HepG2 (cell line): ENCODE measurements around the gene PDIA5. TPM values are rescaled to one million over a fixed set of nuclear protein-coding genes. Genes with fewer than 3 reads are reported as not detected.

ENCODE experiments used
- ATAC-seq: fragments of 200-7000 bp; cut with Tn5 transposase; 3 replicates; pipeline ENCODE4 v1.9.1; 2020; ENCODE audit warnings: mild to moderate bottlenecking, moderate library complexity
- BruUV-seq: library from RNA; stranded (reverse); fragments of 400-500 nt; replicated peaks from 2 replicates; lab custom pipeline; 2021; lab: Mats Ljungman, UMichigan
- CTCF ChIA-PET: fragments of 300-600 bp; formaldehyde crosslinking; extraction: SDS; loops from one replicate; lab custom pipeline; 2021; ENCODE audit warnings: low total read pairs, inconsistent platforms, low intra/inter-chr PET ratio; lab: Yijun Ruan, JAX
- POLR2A ChIA-PET: fragments of 350-600 bp; sonication (Branson Sonifier 250); formaldehyde crosslinking; loops from one replicate; lab custom pipeline; 2020; ENCODE audit warnings: antibody characterized with exemption, inconsistent platforms; lab: Yijun Ruan, JAX
- DNase-seq: peaks from one replicate; pipeline ENCODE4 v3.0.0-alpha.2; 2015; ENCODE audit warnings: low spot score
- FAIRE-seq: peaks from 3 replicates; lab custom pipeline; 2011; peaks lifted over from hg19 to GRCh38; lab: Jason Lieb, UNC
- H2AFZ ChIP-seq: one replicate; pipeline ENCODE4 v1.6.1; 2011; ENCODE audit warnings: low read length, inconsistent platforms
- H3K27ac ChIP-seq: fragments of 300-600 bp; 3 replicates; pipeline ENCODE4 v1.8.0; 2011; ENCODE audit warnings: mixed run types, mild to moderate bottlenecking, mixed read lengths, low read length, inconsistent platforms; ENCODE audit not compliant: insufficient read depth; ENCODE audit errors: extremely low read length
- H3K27me3 ChIP-seq, 2 experiments: fragments of 200-600 bp in 1 of 2; 2 replicates in 1 of 2; 3 replicates in 1 of 2; pipeline versions ENCODE4 v1.6.0 to v1.8.0; 2011; ENCODE audit warnings: low read length in 2 of 2, mild to moderate bottlenecking in 2 of 2, moderate library complexity in 2 of 2, inconsistent platforms in 1 of 2; ENCODE audit not compliant: insufficient read depth in 2 of 2, control insufficient read depth in 1 of 2
- H3K36me3 ChIP-seq, 2 experiments: fragments of 200-600 bp in 1 of 2; replicated peaks in 1 of 2; 2 replicates in 1 of 2; 3 replicates in 1 of 2; pipeline versions ENCODE4 v1.5.1 to v1.8.0; 2011; ENCODE audit warnings: low read length in 2 of 2, inconsistent platforms in 1 of 2; ENCODE audit not compliant: insufficient read depth in 2 of 2, control insufficient read depth in 1 of 2
- H3K4me1 ChIP-seq: 2 replicates; pipeline ENCODE4 v1.5.1; 2012; ENCODE audit warnings: low read length, inconsistent platforms; ENCODE audit not compliant: insufficient read depth
- H3K4me2 ChIP-seq: 2 replicates; pipeline ENCODE4 v1.6.0; 2011; ENCODE audit warnings: low read depth, low read length, inconsistent platforms
- H3K4me3 ChIP-seq, 3 experiments: fragments of 200-600 bp in 1 of 3; sonication (generic), shearing (Covaris generic) in 1 of 3; replicated peaks in 1 of 3; 2 replicates each; pipeline ENCODE4 v1.5.1; 2011 to 2016; ENCODE audit warnings: low read length in 3 of 3, inconsistent platforms in 2 of 3, low read depth in 2 of 3, mild to moderate bottlenecking in 2 of 3, control low read depth in 1 of 3, mixed read lengths in 1 of 3; ENCODE audit not compliant: insufficient read depth in 1 of 3
- H3K79me2 ChIP-seq: one replicate; pipeline ENCODE4 v1.6.1; 2011; ENCODE audit warnings: low read length, inconsistent platforms; ENCODE audit not compliant: insufficient read depth
- H3K9ac ChIP-seq: 2 replicates; pipeline ENCODE4 v1.6.0; 2011; ENCODE audit warnings: mild to moderate bottlenecking, low read depth, low read length, inconsistent platforms; ENCODE audit not compliant: insufficient read depth
- H3K9me3 ChIP-seq: 2 replicates; pipeline ENCODE4 v1.5.1; 2012; ENCODE audit warnings: mild to moderate bottlenecking, low read length
- H4K20me1 ChIP-seq: 2 replicates; pipeline ENCODE4 v1.6.0; 2011; ENCODE audit warnings: inconsistent platforms, mild to moderate bottlenecking, low read length, moderate library complexity; ENCODE audit not compliant: insufficient read depth
- DMAP1 ChIP-seq: IDR thresholded peaks from 2 replicates; pipeline ENCODE4 v1.6.1; 2016
- HNRNPK ChIP-seq: fragments of 200-400 bp; formaldehyde crosslinking; IDR thresholded peaks from 2 replicates; pipeline ENCODE4 v1.6.1; 2018; ENCODE audit warnings: low read length, low read depth, moderate library complexity, mild to moderate bottlenecking; ENCODE audit not compliant: poor library complexity, severe bottlenecking
- MTF2 ChIP-seq: sonication (generic); formaldehyde crosslinking; IDR thresholded peaks from 2 replicates; pipeline ENCODE4 v1.5.0; 2020; ENCODE audit warnings: missing genetic modification reagents, borderline replicate concordance
- SMARCE1 ChIP-seq: fragments of 450-650 bp; IDR thresholded peaks from 2 replicates; pipeline ENCODE4 v1.6.1; 2017; ENCODE audit warnings: borderline replicate concordance
- TMF1 ChIP-seq: sonication (generic); formaldehyde crosslinking; IDR thresholded peaks from 2 replicates; pipeline ENCODE4 v1.8.1; 2022; ENCODE audit warnings: low read depth, missing genetic modification reagents
- ZBED4 ChIP-seq: sonication (generic); formaldehyde crosslinking; IDR thresholded peaks from 2 replicates; pipeline ENCODE4 v1.4.0; 2020; ENCODE audit warnings: missing genetic modification reagents, borderline replicate concordance
- ZBTB7B ChIP-seq: sonication (generic); formaldehyde crosslinking; IDR thresholded peaks from 2 replicates; pipeline ENCODE4 v1.4.0; 2020; ENCODE audit warnings: missing genetic modification reagents
- ZFY ChIP-seq: sonication (generic); formaldehyde crosslinking; IDR thresholded peaks from 2 replicates; pipeline ENCODE4 v1.4.0; 2020; ENCODE audit warnings: missing genetic modification reagents
- ZNF317 ChIP-seq: sonication (generic); formaldehyde crosslinking; IDR thresholded peaks from 2 replicates; pipeline ENCODE4 v1.5.0; 2020; ENCODE audit warnings: mild to moderate bottlenecking, missing genetic modification reagents
- ZNF496 ChIP-seq: sonication (generic); formaldehyde crosslinking; IDR thresholded peaks from 2 replicates; pipeline ENCODE4 v1.8.1; 2023; ENCODE audit warnings: mild to moderate bottlenecking, moderate library complexity, missing genetic modification reagents; ENCODE audit not compliant: insufficient replicate concordance
- ZNF616 ChIP-seq: sonication (generic); formaldehyde crosslinking; IDR thresholded peaks from 2 replicates; pipeline ENCODE4 v1.5.0; 2020; ENCODE audit warnings: low read depth, mild to moderate bottlenecking, missing genetic modification reagents
- WGBS: methylation state at CpG from one replicate; pipeline ENCODE4 v1.1.6; 2017; ENCODE audit warnings: low lambda C conversion rate; 5-methylcytosine and 5-hydroxymethylcytosine counted together
- in situ Hi-C: cut with HindIII; loops from 2 replicates; pipeline ENCODE4 v1.10.0; 2017; ENCODE audit warnings: low pct_unique_long_range_greater_than_20kb; ENCODE audit not compliant: extremely low pct_ligation_motif_present
- intact Hi-C: fragments of 100-400 bp; cut with micrococcal nuclease; formaldehyde crosslinking; loops from one replicate; pipeline ENCODE4 v1.10.0; 2022; ENCODE audit not compliant: unreplicated experiment
- polyA plus RNA-seq, 8 experiments: library from polyadenylated mRNA; depleted of rRNA in 3 of 8; stranded (reverse) in 7 of 8; unstranded in 1 of 8; fragments of >200 nt; fragmentation: Illumina TruSeq in 4 of 8; extraction: Trizol in 4 of 8; gene quantifications; 2 replicates each; pipeline versions ENCODE4 v1.2.1 to v1.2.3, GENCODE V29; 2011 to 2016; ENCODE audit warnings: low read depth in 4 of 8, missing spikeins in 1 of 8, mixed read lengths in 1 of 8; ENCODE audit not compliant: insufficient read depth in 1 of 8
- total RNA-seq, 5 experiments: library from RNA; depleted of rRNA; stranded (reverse); fragments of >200 nt; fragmentation: Illumina TruSeq; extraction: Trizol; gene quantifications; 2 replicates each; pipeline ENCODE4 v1.2.3, GENCODE V29; 2016; ENCODE audit warnings: low read depth in 1 of 5
- TF ChIP-seq, protein P1 (sequence below): sonication (generic); formaldehyde crosslinking; IDR thresholded peaks from 2 replicates; pipeline ENCODE4 v1.8.1; 2023; ENCODE audit warnings: mild to moderate bottlenecking, inconsistent platforms, moderate library complexity, missing genetic modification reagents, borderline replicate concordance
- TF ChIP-seq, protein P2 (sequence below): sonication (generic); formaldehyde crosslinking; conservative IDR thresholded peaks from 2 replicates; pipeline ENCODE4 v1.4.0; 2020; ENCODE audit warnings: missing genetic modification reagents

Gene PDIA5
- total and polyA plus RNA-seq, 2 of the 13 experiments (the other 11 are each of a cell fraction or from before 2014, with no cell fraction given) = 51.3 to 74.3 TPM

DNA sequence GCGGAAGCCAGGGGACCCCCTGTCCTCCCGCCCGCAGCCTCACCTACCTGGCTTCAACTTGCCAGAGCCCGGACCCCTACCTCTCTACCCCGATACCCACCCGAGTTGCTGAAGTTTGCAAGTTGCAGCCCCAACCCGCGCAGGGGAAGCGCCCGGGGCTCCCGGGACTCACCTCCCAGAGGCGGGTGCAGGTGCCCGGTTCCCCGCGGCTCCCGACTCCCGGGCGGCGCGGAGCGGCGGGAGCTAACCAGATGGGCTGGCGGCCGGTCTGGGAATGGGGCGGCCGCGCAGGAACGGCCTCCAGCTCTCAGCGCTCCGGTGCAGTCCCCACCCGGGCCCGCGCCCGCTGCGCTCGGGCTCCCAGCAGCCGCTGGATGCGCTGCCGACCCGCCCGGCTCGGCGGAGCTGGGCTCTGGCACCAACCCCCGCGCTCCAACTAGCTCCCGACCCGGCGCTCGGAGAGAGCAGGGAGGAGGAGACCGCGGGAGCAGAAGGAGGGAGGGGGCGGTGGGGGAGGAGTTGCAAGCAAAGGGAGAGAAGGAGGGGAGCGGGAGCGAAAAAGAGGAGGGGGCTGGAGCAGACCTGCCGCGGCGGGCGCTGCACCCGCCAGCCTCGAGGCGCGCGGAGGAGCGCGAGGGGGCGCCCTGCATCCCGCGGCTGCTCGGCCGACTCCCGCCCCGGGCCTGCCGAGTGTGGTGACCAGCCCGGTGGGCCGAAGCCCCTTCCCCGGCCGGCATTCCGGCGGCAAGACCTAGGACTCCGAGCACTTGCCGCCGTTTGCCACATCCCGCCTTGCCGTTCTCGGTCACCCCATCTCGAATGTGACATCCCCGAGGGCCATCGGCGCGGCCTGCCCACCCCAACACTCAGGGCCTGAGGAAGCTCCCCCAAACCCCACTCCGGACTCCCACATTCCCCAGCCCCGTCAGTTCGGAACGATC, 39.3 kb upstream of the PDIA5 start, which contains the start of gene SEMA5B:
Gene SEMA5B, minus strand, starts transcription at position 472 of the 941 bp plus-strand sequence. CDS start 66,500 bp downstream, outside the sequence.
- H3K9me3 ChIP-seq = no peaks in the 10 kb centered on the region
- ATAC-seq (peak; percentile 85), DNase-seq (no peak), FAIRE-seq (no peak)
- no peaks in the 10 kb centered on the region for H4K20me1 ChIP-seq
- in situ Hi-C loops (loop anchor here (5.0 to 25.0 kb wide), 2 partner anchors 80 to 265 kb away; no protein-coding TSS in a partner anchor), intact Hi-C loops (loop anchor here (1.0 to 2.0 kb wide), 3 partner anchors 84 to 1481 kb away; no protein-coding TSS in a partner anchor)
- no peaks in the 10 kb centered on the region for H3K79me2 ChIP-seq
- BruUV-seq = no TSS peak
- H3K4me3 ChIP-seq = peak within 1 kb of the TSS; percentile 54 to 69 (median 57)
- H2AFZ ChIP-seq = no peak within 1 kb of the TSS
- H3K9ac ChIP-seq = no peak within 1 kb of the TSS
- H3K27me3 ChIP-seq = peaks cover 13 to 67% of the 10 kb centered on the region in 2 experiments
- H3K36me3 ChIP-seq = no peaks in the 10 kb centered on the region
- peaks cover 33% of the 10 kb centered on the region for H3K4me1 ChIP-seq
- H3K4me2 ChIP-seq = peak within 1 kb of the TSS; percentile 93
- CTCF ChIA-PET = interaction anchor here (1.7 kb wide), 1 partner anchor 273 kb away, joined by 4 read pairs; no protein-coding TSS in a partner anchor
- POLR2A ChIA-PET = interaction anchor here (0.6 to 0.7 kb wide), 2 partner anchors 58 to 228 kb away, joined by 3 read pairs; no protein-coding TSS in a partner anchor
- WGBS = 0% methylated on average over 27 of the region's 94 CpGs
- H3K27ac ChIP-seq = no peak within 1 kb of the TSS
- TF ChIP-seq ZBTB7B (CRISPR knock-in tag) (0 out of 2 replicates have a peak, but pooled peaks have one; percentile 1), ZBED4 (no peak), ZNF616 (no peak), HNRNPK (peak; percentile 91), DMAP1 (no peak), ZNF317 (no peak), MTF2 (peak; percentile 52), ZFY (CRISPR knock-in tag) (peak; percentile 31), TMF1 (no peak), ZNF496 (CRISPR knock-in tag) (no peak), SMARCE1 (no peak)
- TF ChIP-seq, protein P1, sequence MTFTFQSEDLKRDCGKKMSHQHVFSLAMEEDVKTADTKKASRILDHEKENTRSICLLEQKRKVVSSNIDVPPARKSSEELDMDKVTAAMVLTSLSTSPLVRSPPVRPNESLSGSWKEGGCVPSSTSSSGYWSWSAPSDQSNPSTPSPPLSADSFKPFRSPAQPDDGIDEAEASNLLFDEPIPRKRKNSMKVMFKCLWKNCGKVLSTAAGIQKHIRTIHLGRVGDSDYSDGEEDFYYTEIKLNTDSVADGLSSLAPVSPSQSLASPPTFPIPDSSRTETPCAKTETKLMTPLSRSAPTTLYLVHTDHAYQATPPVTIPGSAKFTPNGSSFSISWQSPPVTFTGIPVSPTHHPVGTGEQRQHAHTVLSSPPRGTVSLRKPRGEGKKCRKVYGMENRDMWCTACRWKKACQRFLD (CRISPR knock-in tag) = no peak
- TF ChIP-seq, protein P2, sequence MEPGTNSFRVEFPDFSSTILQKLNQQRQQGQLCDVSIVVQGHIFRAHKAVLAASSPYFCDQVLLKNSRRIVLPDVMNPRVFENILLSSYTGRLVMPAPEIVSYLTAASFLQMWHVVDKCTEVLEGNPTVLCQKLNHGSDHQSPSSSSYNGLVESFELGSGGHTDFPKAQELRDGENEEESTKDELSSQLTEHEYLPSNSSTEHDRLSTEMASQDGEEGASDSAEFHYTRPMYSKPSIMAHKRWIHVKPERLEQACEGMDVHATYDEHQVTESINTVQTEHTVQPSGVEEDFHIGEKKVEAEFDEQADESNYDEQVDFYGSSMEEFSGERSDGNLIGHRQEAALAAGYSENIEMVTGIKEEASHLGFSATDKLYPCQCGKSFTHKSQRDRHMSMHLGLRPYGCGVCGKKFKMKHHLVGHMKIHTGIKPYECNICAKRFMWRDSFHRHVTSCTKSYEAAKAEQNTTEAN = 0 out of 2 replicates have a peak, but pooled peaks have one; percentile 14
